ENCODE data around the gene PLCH1.

- TF ChIP-seq, protein P1, sequence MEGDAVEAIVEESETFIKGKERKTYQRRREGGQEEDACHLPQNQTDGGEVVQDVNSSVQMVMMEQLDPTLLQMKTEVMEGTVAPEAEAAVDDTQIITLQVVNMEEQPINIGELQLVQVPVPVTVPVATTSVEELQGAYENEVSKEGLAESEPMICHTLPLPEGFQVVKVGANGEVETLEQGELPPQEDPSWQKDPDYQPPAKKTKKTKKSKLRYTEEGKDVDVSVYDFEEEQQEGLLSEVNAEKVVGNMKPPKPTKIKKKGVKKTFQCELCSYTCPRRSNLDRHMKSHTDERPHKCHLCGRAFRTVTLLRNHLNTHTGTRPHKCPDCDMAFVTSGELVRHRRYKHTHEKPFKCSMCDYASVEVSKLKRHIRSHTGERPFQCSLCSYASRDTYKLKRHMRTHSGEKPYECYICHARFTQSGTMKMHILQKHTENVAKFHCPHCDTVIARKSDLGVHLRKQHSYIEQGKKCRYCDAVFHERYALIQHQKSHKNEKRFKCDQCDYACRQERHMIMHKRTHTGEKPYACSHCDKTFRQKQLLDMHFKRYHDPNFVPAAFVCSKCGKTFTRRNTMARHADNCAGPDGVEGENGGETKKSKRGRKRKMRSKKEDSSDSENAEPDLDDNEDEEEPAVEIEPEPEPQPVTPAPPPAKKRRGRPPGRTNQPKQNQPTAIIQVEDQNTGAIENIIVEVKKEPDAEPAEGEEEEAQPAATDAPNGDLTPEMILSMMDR (IDR thresholded peaks at IDR 0.05) = no peak
- no peak for TF ChIP-seq POLR2A (IDR thresholded peaks at IDR 0.05)
Measured at GRCh38 chr3:155641956-155642355, 102.9 kb downstream of the PLCH1 start.
